IMR-90 (cell line): ENCODE measurements around the gene TRIM17. TPM values are rescaled to one million over a fixed set of nuclear protein-coding genes. Genes with fewer than 3 reads are reported as not detected.

Source experiments
- ATAC-seq: fragments of 200-7000 bp; cut with Tn5 transposase; 2 replicates; pipeline ENCODE4 v1.9.1; 2020; ENCODE audit warnings: low read depth, mild to moderate bottlenecking, moderate library complexity
- BruUV-seq: library from RNA; stranded (reverse); fragments of 400-500 nt; replicated peaks from 2 replicates; lab custom pipeline; 2021; lab: Mats Ljungman, UMichigan
- CTCF ChIA-PET: fragments of 300-600 bp; formaldehyde crosslinking; extraction: SDS; loops from one replicate; lab custom pipeline; 2021; ENCODE audit warnings: antibody characterized with exemption; lab: Yijun Ruan, JAX
- POLR2A ChIA-PET: fragments of 300-600 bp; sonication (Branson Sonifier 250); formaldehyde crosslinking; loops from one replicate; lab custom pipeline; 2022; ENCODE audit warnings: antibody characterized with exemption; ENCODE audit not compliant: unreplicated experiment; lab: Charles Lee
- DNase-seq: peaks from one replicate; pipeline ENCODE4 v3.0.0; 2013
- H2AFZ ChIP-seq: replicated peaks from 2 replicates; pipeline ENCODE3; 2013; ENCODE audit warnings: low read length, mild to moderate bottlenecking; ENCODE audit not compliant: poor library complexity
- H2AK5ac ChIP-seq: 2 replicates; pipeline ENCODE4 v1.6.1; 2013; ENCODE audit warnings: low read depth, low read length, inconsistent platforms
- H2AK9ac ChIP-seq: replicated peaks from 2 replicates; pipeline ENCODE3; 2013; ENCODE audit warnings: mild to moderate bottlenecking, low read depth, low read length, moderate library complexity; ENCODE audit not compliant: poor library complexity
- H2BK120ac ChIP-seq: 2 replicates; pipeline ENCODE4 v1.6.1; 2013; ENCODE audit warnings: low read depth, low read length, inconsistent platforms
- H2BK15ac ChIP-seq: 3 replicates; pipeline ENCODE4 v1.6.1; 2013; ENCODE audit warnings: low read depth, low read length, inconsistent platforms
- H2BK20ac ChIP-seq: 2 replicates; pipeline ENCODE4 v1.6.1; 2013; ENCODE audit warnings: low read depth, mild to moderate bottlenecking, inconsistent platforms, low read length, moderate library complexity
- H2BK5ac ChIP-seq: 2 replicates; pipeline ENCODE4 v1.6.1; 2013; ENCODE audit warnings: mild to moderate bottlenecking, low read depth, low read length, inconsistent platforms; ENCODE audit not compliant: poor library complexity, severe bottlenecking
- H3K14ac ChIP-seq: replicated peaks from 2 replicates; pipeline ENCODE4 v1.6.1; 2013; ENCODE audit warnings: low read depth, low read length, inconsistent platforms
- H3K18ac ChIP-seq: 2 replicates; pipeline ENCODE4 v1.6.1; 2013; ENCODE audit warnings: low read depth, low read length, control low read depth
- H3K23ac ChIP-seq: 2 replicates; pipeline ENCODE4 v1.6.1; 2013; ENCODE audit warnings: low read depth, low read length, inconsistent platforms
- H3K27ac ChIP-seq: 2 replicates; pipeline ENCODE4 v1.5.1; 2013; ENCODE audit warnings: mild to moderate bottlenecking, control low read depth, low read length; ENCODE audit not compliant: insufficient read depth
- H3K27me3 ChIP-seq: 2 replicates; pipeline ENCODE4 v1.6.1; 2013; ENCODE audit warnings: low read length; ENCODE audit not compliant: control insufficient read depth, insufficient read depth
- H3K36me3 ChIP-seq: 2 replicates; pipeline ENCODE4 v1.6.1; 2013; ENCODE audit warnings: low read length, mixed read lengths; ENCODE audit not compliant: control insufficient read depth, insufficient read depth
- H3K4ac ChIP-seq: 2 replicates; pipeline ENCODE4 v1.6.1; 2013; ENCODE audit warnings: low read depth, low read length, inconsistent platforms
- H3K4me1 ChIP-seq: 2 replicates; pipeline ENCODE4 v1.6.1; 2013; ENCODE audit warnings: low read length, mixed read lengths; ENCODE audit not compliant: control insufficient read depth, insufficient read depth
- H3K4me2 ChIP-seq: 2 replicates; pipeline ENCODE4 v1.6.1; 2013; ENCODE audit warnings: low read depth, mild to moderate bottlenecking, control low read depth, low read length, moderate library complexity
- H3K4me3 ChIP-seq: 2 replicates; pipeline ENCODE4 v1.5.1; 2013; ENCODE audit warnings: low read depth, mild to moderate bottlenecking, control low read depth, low read length, moderate library complexity; ENCODE audit not compliant: insufficient read depth
- H3K56ac ChIP-seq: 2 replicates; pipeline ENCODE4 v1.6.1; 2013; ENCODE audit warnings: low read length, inconsistent platforms; ENCODE audit not compliant: insufficient read depth; ENCODE audit errors: extremely low read depth
- H3K79me1 ChIP-seq, 2 experiments: 2 replicates each; pipeline ENCODE4 v1.6.1; 2013; ENCODE audit warnings: low read length in 2 of 2, inconsistent platforms in 1 of 2, low read depth in 1 of 2
- H3K9ac ChIP-seq: 2 replicates; pipeline ENCODE4 v1.6.1; 2013; ENCODE audit warnings: low read depth, low read length, control low read depth
- H3K9me1 ChIP-seq: 2 replicates; pipeline ENCODE4 v1.6.1; 2013; ENCODE audit warnings: low read length, inconsistent platforms; ENCODE audit not compliant: insufficient read depth
- H3K9me3 ChIP-seq: 2 replicates; pipeline ENCODE4 v1.6.1; 2013; ENCODE audit warnings: low read length; ENCODE audit not compliant: control insufficient read depth, insufficient read depth
- H4K20me1 ChIP-seq: 2 replicates; pipeline ENCODE4 v1.6.1; 2013; ENCODE audit warnings: low read length, inconsistent platforms; ENCODE audit not compliant: insufficient read depth
- H4K5ac ChIP-seq: 2 replicates; pipeline ENCODE4 v1.6.1; 2013; ENCODE audit warnings: mild to moderate bottlenecking, low read depth, low read length, control low read depth
- H4K8ac ChIP-seq, 2 experiments: 2 replicates each; pipeline ENCODE4 v1.6.1; 2013; ENCODE audit warnings: low read depth in 2 of 2, low read length in 2 of 2, control low read depth in 1 of 2, inconsistent platforms in 1 of 2
- H4K91ac ChIP-seq: 2 replicates; pipeline ENCODE4 v1.6.1; 2013; ENCODE audit warnings: low read depth, low read length, inconsistent platforms; ENCODE audit not compliant: insufficient read depth
- CEBPB ChIP-seq: IDR thresholded peaks from 2 replicates; pipeline ENCODE4 v1.6.1; 2012; ENCODE audit warnings: low read depth, low read length, improper control_type of control experiment
- MAZ ChIP-seq: IDR thresholded peaks from 2 replicates; pipeline ENCODE4 v1.6.1; 2012; ENCODE audit warnings: low read depth, mild to moderate bottlenecking, low read length, improper control_type of control experiment, moderate library complexity, borderline replicate concordance
- POLR2A ChIP-seq: IDR thresholded peaks from 2 replicates; pipeline ENCODE4 v1.6.1; 2012; ENCODE audit warnings: mild to moderate bottlenecking, low read depth, low read length
- WGBS, 2 experiments: methylation state at CpG; one replicate each; pipeline versions ENCODE4 v1.1.5 to v1.1.7; 2013; ENCODE audit warnings: missing lambda C conversion rate in 2 of 2; ENCODE audit not compliant: insufficient read length in 1 of 2; ENCODE audit errors: extremely low coverage in 2 of 2; 5-methylcytosine and 5-hydroxymethylcytosine counted together
- dilution Hi-C: fragments of 300-500 bp; cut with HindIII; formaldehyde crosslinking; loops from one replicate; pipeline ENCODE4 v1.14.3; 2018; ENCODE audit warnings: low sequenced_read_pairs; ENCODE audit not compliant: unreplicated experiment
- in situ Hi-C: fragments of 300-500 bp; cut with MboI; formaldehyde crosslinking; loops from 3 replicates; pipeline ENCODE4 v1.14.3; 2019; ENCODE audit warnings: low sequenced_read_pairs, inconsistent platforms, mixed read lengths
- intact Hi-C: fragments of 100-400 bp; cut with micrococcal nuclease; formaldehyde crosslinking; loops from 2 replicates; pipeline ENCODE4 v1.10.0; 2022
- polyA plus RNA-seq, 3 experiments: library from polyadenylated mRNA; depleted of rRNA; stranded (reverse); fragments of >200 nt; gene quantifications; 2 replicates each; pipeline ENCODE4 v1.2.3, GENCODE V29; 2012; ENCODE audit warnings: low replicate concordance in 1 of 3
- total RNA-seq: library from RNA; depleted of rRNA; stranded (reverse); fragments of >200 nt; gene quantifications from 2 replicates; pipeline ENCODE4 v1.2.3, GENCODE V29; 2012

The TRIM17 gene
- total and polyA plus RNA-seq, 2 of the 4 experiments (the other 2 are of a cell fraction): 0.39 TPM; not detected in 1

DNA sequence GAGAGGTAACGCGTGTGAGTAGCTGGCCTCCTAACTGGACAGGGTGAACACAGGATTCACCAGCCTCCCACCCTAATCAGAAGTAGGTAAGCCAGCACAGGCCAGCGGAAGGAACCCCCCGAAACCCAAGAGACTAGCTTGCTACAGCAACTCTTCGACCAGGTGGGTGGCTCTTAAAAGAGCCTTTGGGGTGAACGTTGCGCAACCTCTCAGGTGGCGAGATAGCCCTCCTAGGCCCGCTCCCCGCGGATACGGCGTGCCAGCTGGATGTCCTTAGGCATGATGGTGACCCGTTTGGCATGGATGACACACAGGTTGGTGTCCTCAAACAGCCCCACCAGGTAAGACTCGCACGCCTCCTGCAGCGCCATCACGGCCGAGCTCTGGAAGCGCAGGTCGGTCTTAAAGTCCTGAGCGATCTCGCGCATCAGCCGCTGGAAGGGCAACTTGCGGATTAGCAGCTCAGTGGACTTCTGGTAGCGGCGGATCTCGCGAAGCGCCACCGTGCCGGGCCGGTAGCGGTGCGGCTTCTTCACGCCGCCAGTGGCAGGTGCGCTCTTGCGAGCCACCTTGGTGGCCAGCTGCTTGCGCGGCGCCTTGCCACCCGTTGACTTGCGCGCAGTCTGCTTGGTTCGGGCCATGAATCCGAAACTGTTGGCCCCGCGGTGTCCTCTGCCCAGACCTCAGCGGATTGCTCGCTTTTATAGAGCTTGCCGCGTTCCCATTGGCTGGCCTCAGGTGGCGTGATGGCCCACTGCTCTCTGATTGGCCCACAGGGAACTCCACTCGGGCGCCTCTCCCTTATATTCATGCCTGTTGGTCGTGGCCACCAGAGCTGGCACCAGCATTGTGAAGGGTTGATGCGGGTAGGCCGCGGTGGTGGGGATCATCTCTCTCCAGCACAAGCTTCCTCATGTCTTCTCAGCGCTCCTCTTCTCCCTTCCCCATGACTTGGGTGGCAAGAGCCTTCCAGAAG, 8.3 kb upstream of the TRIM17 start:
- Histone ChIP-seq H3K27ac (no peak overlapping the region), H3K4ac (no peak overlapping the region), H3K18ac (no peak overlapping the region), H2AFZ (no peak overlapping the region), H4K91ac (no peak overlapping the region), H3K23ac (no peak overlapping the region), H3K9me3 (no peaks in the 10 kb centered on the region), H3K36me3 (peaks cover 5% of the 10 kb centered on the region), H3K9me1 (peaks cover 5% of the 10 kb centered on the region; the same call in 1 of the 2 replicates), H4K8ac (no peak overlapping the region), H2BK5ac (no peak overlapping the region), H2AK5ac (no peak overlapping the region), H2BK120ac (no peak overlapping the region), H2AK9ac (no peak overlapping the region), H2BK20ac (no peak overlapping the region), H3K4me3 (no peak overlapping the region), H3K27me3 (no peaks in the 10 kb centered on the region), H3K9ac (no peak overlapping the region), H3K79me1 (peaks cover 4 to 5% of the 10 kb centered on the region in 2 experiments; a peak in 2 of 4 replicates), H3K14ac (no peak overlapping the region), H2BK15ac (no peak overlapping the region), H4K5ac (no peak overlapping the region), H3K56ac (no peak overlapping the region), H4K20me1 (no peaks in the 10 kb centered on the region), H3K4me1 (no peaks in the 10 kb centered on the region), H3K4me2 (no peak overlapping the region)
- intact Hi-C loops (no loop called here), in situ Hi-C loops (no loop called here), dilution Hi-C loops (no loop called here)
- DNase-seq (no peak), ATAC-seq (no peak)
- no TSS peak for BruUV-seq
- ChIA-PET CTCF (no interaction called here), POLR2A (no interaction called here)
- WGBS, 2 experiments: 96% methylated on average over 39 of the region's 62 CpGs; no CpG with 5 or more reads in 1 of the 2 experiments
- peak; percentile 87 for TF ChIP-seq CEBPB
- no peak for TF ChIP-seq POLR2A
- no peak for TF ChIP-seq MAZ
